ENCODE measurements around the gene SNRPD2. TPM values are rescaled to one million over a fixed set of nuclear protein-coding genes. Genes with fewer than 3 reads are reported as not detected.
A peak's percentile ranks its signal among the peaks of the same experiment; 100 is the strongest.

The SNRPD2 gene
- total RNA-seq, 4 donors from 2014 or later: 96.0 to 386 (median 310) TPM

DNA sequence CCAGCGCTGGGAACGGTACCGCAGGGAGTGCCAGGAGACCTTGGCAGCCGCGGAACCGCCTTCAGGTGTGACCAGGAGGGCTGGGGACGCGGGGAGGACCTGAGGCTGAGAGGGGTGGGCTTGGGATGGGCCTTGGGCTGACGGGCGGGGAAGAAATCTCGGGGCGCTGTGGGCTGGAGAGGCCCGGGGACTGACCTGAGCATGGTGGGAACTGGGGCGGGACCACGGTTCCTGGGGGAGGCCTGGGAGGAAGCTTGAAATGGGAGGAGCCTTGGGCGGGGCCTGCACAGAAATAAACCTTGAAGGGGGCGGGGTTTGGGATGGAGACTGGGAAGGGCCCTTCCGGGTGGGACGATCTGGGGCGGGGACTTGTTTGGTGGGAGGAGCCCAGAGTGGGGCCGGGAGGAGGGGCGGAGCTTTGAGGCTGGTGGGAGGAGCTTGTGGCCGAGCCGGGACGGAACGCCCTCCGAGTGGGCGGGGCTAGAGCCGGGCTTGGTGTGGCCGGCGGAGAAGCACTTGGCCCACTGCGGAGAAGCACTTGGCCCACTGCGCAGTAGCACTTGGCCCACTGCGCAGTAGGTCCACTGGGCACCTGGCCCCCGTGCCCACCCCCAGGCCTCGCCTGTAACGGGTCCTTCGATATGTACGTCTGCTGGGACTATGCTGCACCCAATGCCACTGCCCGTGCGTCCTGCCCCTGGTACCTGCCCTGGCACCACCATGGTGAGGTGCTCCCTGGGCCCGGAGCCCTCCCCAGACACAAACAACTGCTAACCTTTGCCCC, 20.9 kb downstream of the SNRPD2 start:
- peaks cover 0 to 15% of the 10 kb centered on the region in 2 donors for H3K4me1 ChIP-seq
- H3K4me3 ChIP-seq: no peak overlapping the region
- peak; percentile 33 for DNase-seq
- no peaks in the 10 kb centered on the region for H3K36me3 ChIP-seq
- H3K27me3 ChIP-seq: peaks cover 29 to 40% of the 10 kb centered on the region in 2 donors
- intact Hi-C loops (cut with DNase I; ENCODE audit: low total_unique reads): no loop called here
- TF ChIP-seq, protein P1, sequence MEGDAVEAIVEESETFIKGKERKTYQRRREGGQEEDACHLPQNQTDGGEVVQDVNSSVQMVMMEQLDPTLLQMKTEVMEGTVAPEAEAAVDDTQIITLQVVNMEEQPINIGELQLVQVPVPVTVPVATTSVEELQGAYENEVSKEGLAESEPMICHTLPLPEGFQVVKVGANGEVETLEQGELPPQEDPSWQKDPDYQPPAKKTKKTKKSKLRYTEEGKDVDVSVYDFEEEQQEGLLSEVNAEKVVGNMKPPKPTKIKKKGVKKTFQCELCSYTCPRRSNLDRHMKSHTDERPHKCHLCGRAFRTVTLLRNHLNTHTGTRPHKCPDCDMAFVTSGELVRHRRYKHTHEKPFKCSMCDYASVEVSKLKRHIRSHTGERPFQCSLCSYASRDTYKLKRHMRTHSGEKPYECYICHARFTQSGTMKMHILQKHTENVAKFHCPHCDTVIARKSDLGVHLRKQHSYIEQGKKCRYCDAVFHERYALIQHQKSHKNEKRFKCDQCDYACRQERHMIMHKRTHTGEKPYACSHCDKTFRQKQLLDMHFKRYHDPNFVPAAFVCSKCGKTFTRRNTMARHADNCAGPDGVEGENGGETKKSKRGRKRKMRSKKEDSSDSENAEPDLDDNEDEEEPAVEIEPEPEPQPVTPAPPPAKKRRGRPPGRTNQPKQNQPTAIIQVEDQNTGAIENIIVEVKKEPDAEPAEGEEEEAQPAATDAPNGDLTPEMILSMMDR (IDR thresholded peaks at IDR 0.05): no peak
- no peak for TF ChIP-seq POLR2A (IDR thresholded peaks at IDR 0.05)
- H3K27ac ChIP-seq: no peak overlapping the region
- no peaks in the 10 kb centered on the region for H3K9me3 ChIP-seq

DNA sequence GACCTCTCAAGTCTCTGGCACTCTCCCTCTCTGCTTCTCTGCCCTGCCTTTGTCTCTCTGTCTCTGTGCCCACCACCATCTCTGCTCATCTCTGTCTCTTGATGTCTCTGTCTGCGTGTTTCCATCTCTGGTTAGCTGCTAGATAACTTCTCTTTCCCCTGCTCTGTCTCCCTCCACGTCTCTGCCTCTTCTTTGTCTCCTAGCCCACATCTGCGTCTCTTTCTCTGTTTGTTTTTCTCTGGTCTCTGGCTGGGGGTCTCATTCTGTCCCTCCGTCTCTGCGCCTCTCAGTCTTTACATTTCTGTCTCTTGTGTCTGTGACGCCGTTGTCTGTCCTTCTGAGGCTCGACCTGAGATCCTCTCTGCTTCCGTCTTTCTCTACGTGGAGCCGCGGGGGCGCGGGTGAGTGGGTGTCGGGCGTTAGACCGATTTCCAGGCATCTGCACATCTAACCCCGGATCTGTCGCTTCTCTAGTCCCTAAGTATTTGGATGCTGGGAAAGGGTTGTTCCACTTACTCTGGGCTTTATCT, 23.3 kb downstream of the SNRPD2 start:
- Histone ChIP-seq H3K4me1 (peaks cover 0 to 15% of the 10 kb centered on the region in 2 donors), H3K36me3 (no peaks in the 10 kb centered on the region), H3K4me3 (no peak overlapping the region), H3K9me3 (no peaks in the 10 kb centered on the region), H3K27me3 (peaks cover 29 to 40% of the 10 kb centered on the region in 2 donors), H3K27ac (no peak overlapping the region)
- intact Hi-C loops (cut with DNase I; ENCODE audit: low total_unique reads): no loop called here
- DNase-seq: no peak
- TF ChIP-seq, protein P1 (IDR thresholded peaks at IDR 0.05): no peak
- no peak for TF ChIP-seq POLR2A (IDR thresholded peaks at IDR 0.05)

DNA sequence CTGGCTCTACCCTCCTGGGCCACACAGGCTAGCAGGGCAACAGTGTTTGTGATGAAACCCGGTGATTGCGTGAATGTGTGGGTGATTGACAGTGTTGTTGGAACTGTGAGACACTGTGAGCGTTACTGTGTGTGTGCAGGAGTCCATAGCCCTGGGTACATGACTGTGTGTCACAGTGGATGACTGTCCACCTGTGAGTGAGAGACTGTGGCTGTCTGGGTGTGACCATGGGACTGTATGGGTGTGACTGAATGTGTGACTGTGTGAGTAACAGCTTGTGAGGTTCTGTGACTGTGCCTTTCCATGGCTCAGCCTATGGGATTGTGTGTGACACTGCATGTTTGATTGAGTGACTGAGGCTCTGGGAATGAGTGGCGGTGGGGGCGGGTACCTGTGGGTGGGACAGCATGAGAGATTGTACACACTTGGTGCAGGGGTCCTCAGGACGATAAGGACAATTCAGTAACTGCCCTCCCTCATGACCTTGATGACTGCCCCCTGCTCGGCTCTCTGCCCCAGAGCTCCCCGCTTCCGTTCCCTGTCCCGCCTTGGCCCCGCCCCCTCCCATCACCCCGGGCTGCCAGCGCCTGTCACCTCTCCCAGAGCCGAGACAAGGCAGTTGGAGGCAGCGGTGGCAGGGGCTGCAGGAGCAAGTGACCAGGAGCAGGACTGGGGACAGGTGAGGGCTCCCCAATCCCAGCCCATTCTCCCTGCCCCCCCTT, 24.0 kb downstream of the SNRPD2 start, which contains the start of gene GIPR:
GIPR (plus strand) TSS at position 602 of the 722 bp plus-strand sequence. CDS start 1,300 bp downstream, outside the sequence.
- Histone ChIP-seq H3K4me1 (peaks cover 0 to 15% of the 10 kb centered on the region in 2 donors), H3K27ac (no peak within 1 kb of the TSS), H3K9me3 (no peaks in the 10 kb centered on the region), H3K27me3 (peaks cover 29 to 40% of the 10 kb centered on the region in 2 donors), H3K4me3 (no peak within 1 kb of the TSS), H3K36me3 (no peaks in the 10 kb centered on the region)
- intact Hi-C loops (cut with DNase I; ENCODE audit: low total_unique reads): no loop called here
- TF ChIP-seq POLR2A (IDR thresholded peaks at IDR 0.05): no peak
- TF ChIP-seq, protein P1 (IDR thresholded peaks at IDR 0.05): no peak
- DNase-seq: no peak

DNA sequence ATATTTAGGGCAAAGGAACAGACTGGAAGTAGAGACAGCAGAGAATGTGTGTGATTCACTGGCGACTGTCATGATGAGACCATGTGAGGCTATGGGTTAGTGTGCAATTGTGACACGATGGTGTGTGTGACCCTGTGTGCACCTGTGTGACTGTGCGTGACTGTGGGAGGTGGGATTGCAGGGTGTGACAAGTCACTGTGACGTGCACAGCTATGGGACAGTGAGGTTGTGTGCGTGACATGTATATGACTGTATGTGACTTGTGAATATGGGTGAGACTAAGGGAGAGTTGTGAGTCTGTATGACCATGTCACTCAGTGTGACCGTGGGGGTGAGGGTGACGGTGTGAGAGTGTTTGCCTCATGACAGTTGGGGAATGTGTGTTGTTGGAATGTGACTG, 27.2 kb downstream of the SNRPD2 start:
- H3K4me1 ChIP-seq: peaks cover 0 to 15% of the 10 kb centered on the region in 2 donors
- H3K9me3 ChIP-seq: no peaks in the 10 kb centered on the region
- no peak overlapping the region for H3K4me3 ChIP-seq
- no peak for TF ChIP-seq POLR2A (IDR thresholded peaks at IDR 0.05)
- no peak overlapping the region for H3K27ac ChIP-seq
- H3K27me3 ChIP-seq: peaks cover 12 to 25% of the 10 kb centered on the region in 2 donors
- intact Hi-C loops (cut with DNase I; ENCODE audit: low total_unique reads): no loop called here
- no peaks in the 10 kb centered on the region for H3K36me3 ChIP-seq
- DNase-seq: no peak

DNA sequence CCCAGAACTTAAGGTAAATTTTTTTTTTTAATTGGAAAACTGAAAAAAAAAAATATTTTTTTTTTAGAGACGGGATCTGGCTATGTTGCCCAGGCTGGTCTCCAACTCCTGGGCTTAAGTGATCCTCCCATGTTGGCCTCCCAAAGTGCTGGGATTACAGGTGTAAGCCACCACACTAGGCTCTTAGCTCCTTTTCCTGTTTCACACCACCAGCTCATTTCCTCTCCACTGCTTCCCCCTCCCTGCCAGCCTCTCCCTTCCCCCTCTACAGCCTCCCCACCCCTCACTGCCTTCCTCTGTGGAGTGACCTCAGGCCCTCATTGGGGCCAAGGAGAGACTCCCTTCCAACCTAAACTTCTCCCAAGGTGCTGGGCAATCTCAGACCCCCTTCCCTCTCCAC, 28.0 kb downstream of the SNRPD2 start:
- peaks cover 0 to 9% of the 10 kb centered on the region in 2 donors for H3K4me1 ChIP-seq
- H3K36me3 ChIP-seq: no peaks in the 10 kb centered on the region
- TF ChIP-seq, protein P1 (IDR thresholded peaks at IDR 0.05): no peak
- no peak for TF ChIP-seq POLR2A (IDR thresholded peaks at IDR 0.05)
- DNase-seq: no peak
- intact Hi-C loops (cut with DNase I; ENCODE audit: low total_unique reads): no loop called here
- H3K27me3 ChIP-seq: peaks cover 7 to 18% of the 10 kb centered on the region in 2 donors
- no peak overlapping the region for H3K27ac ChIP-seq
- H3K4me3 ChIP-seq: no peak overlapping the region
- H3K9me3 ChIP-seq: no peaks in the 10 kb centered on the region

Measured in uterus (tissue), 4 donors.